ENCODE data around the gene EYS. TPM values are rescaled to one million over a fixed set of nuclear protein-coding genes. Genes with fewer than 3 reads are reported as not detected.
A peak's percentile ranks its signal among the peaks of the same experiment; 100 is the strongest.

The EYS gene
- total and polyA plus RNA-seq, 7 donors = 0.07 to 0.46 TPM; not detected in 5

GRCh38 chr6:63705707-63706106 lies 2001.3 kb downstream of the EYS start:
- H3K36me3 ChIP-seq = peaks cover 4 to 98% (median 18%) of the 10 kb centered on the region in 4 donors
- WGBS, 2 donors = 61 to 72% methylated on average over 2 of the region's 2 CpGs

GRCh38 chr6:63690221-63690620 lies 2016.8 kb downstream of the EYS start:
- Histone ChIP-seq H3K4me1 (no peaks in the 10 kb centered on the region), H3K4me3 (no peak overlapping the region), H3K27ac (no peak overlapping the region), H3K27me3 (no peaks in the 10 kb centered on the region), H3K9me3 (no peaks in the 10 kb centered on the region), H3K36me3 (peaks cover 0 to 27% (median 0%) of the 10 kb centered on the region in 4 donors)
- DNase-seq = no peak
- intact Hi-C loops (cut with DNase I) = no loop called here
- TF ChIP-seq POLR2AphosphoS5 (IDR thresholded peaks at IDR 0.05) (no peak), POLR2A (IDR thresholded peaks at IDR 0.05) (no peak), EP300 (IDR thresholded peaks at IDR 0.05) (no peak)
- TF ChIP-seq, protein P1, sequence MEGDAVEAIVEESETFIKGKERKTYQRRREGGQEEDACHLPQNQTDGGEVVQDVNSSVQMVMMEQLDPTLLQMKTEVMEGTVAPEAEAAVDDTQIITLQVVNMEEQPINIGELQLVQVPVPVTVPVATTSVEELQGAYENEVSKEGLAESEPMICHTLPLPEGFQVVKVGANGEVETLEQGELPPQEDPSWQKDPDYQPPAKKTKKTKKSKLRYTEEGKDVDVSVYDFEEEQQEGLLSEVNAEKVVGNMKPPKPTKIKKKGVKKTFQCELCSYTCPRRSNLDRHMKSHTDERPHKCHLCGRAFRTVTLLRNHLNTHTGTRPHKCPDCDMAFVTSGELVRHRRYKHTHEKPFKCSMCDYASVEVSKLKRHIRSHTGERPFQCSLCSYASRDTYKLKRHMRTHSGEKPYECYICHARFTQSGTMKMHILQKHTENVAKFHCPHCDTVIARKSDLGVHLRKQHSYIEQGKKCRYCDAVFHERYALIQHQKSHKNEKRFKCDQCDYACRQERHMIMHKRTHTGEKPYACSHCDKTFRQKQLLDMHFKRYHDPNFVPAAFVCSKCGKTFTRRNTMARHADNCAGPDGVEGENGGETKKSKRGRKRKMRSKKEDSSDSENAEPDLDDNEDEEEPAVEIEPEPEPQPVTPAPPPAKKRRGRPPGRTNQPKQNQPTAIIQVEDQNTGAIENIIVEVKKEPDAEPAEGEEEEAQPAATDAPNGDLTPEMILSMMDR (IDR thresholded peaks at IDR 0.05) = no peak

More at GRCh38 chr6:63705707-63706106, 2001.3 kb downstream of the EYS start:
- Histone ChIP-seq H3K4me3 (no peak overlapping the region), H3K27me3 (no peaks in the 10 kb centered on the region), H3K4me1 (no peaks in the 10 kb centered on the region), H3K27ac (no peak overlapping the region), H3K9me3 (no peaks in the 10 kb centered on the region)
- DNase-seq = no peak
- TF ChIP-seq POLR2A (IDR thresholded peaks at IDR 0.05) = no peak
- no peak for TF ChIP-seq EP300 (IDR thresholded peaks at IDR 0.05)
- intact Hi-C loops (cut with DNase I) = loop anchor here (10.0 kb wide), 1 partner anchor 71 kb away; the partner anchor contains the start of gene PHF3

DNA sequence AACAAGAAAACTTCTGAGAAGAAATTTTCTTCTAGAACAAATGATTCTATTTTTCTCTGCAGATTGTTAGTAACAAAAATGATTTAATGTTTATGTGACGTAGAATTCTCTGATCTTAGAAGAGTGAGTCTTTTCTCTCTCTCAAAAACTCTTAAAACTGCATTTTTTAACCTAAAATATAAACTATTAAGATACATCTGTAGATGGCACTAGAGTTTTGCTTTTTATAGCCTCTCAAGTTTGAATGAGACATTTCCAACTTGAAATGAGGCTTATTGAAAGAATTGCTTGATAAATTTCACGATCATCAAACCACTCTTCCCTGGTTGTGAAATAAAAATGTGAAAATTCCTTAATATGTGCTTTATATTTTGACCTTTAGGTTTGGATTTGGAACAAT lies 2017.6 kb downstream of the EYS start:
- intact Hi-C loops (cut with DNase I) = no loop called here
- DNase-seq = no peak
- no peak overlapping the region for H3K4me3 ChIP-seq
- H3K9me3 ChIP-seq = no peaks in the 10 kb centered on the region
- H3K4me1 ChIP-seq = no peaks in the 10 kb centered on the region
- 92 to 94% methylated on average over 2 of the region's 2 CpGs for WGBS, 2 donors
- H3K27me3 ChIP-seq = no peaks in the 10 kb centered on the region
- H3K36me3 ChIP-seq = peaks cover 0 to 27% (median 1%) of the 10 kb centered on the region in 4 donors
- no peak for TF ChIP-seq POLR2AphosphoS5 (IDR thresholded peaks at IDR 0.05)
- TF ChIP-seq, protein P1 (IDR thresholded peaks at IDR 0.05) = no peak
- TF ChIP-seq POLR2A (IDR thresholded peaks at IDR 0.05) = no peak
- H3K27ac ChIP-seq = no peak overlapping the region

GRCh38 chr6:63685446-63686379 lies 2021.3 kb downstream of the EYS start:
- Histone ChIP-seq H3K27me3 (no peaks in the 10 kb centered on the region), H3K27ac (no peak overlapping the region), H3K9me3 (no peaks in the 10 kb centered on the region), H3K4me3 (no peak overlapping the region), H3K36me3 (peaks cover 0 to 33% (median 4%) of the 10 kb centered on the region in 4 donors), H3K4me1 (peaks cover 0 to 15% (median 7%) of the 10 kb centered on the region in 4 donors)
- intact Hi-C loops (cut with DNase I) = no loop called here
- DNase-seq = no peak
- WGBS, 2 donors = 61 to 68% methylated on average over 4 of the region's 4 CpGs
- TF ChIP-seq POLR2AphosphoS5 (IDR thresholded peaks at IDR 0.05) (peak in 1 of 4 donors; percentile 9), EP300 (IDR thresholded peaks at IDR 0.05) (no peak)

- Histone ChIP-seq H3K36me3 (peaks cover 0 to 39% (median 4%) of the 10 kb centered on the region in 4 donors), H3K27me3 (no peaks in the 10 kb centered on the region), H3K4me1 (peaks cover 0 to 19% (median 12%) of the 10 kb centered on the region in 4 donors), H3K9me3 (no peaks in the 10 kb centered on the region), H3K27ac (no peak overlapping the region), H3K4me3 (no peak overlapping the region)
- WGBS, 2 donors = 74 to 85% methylated on average over 1 of the region's 1 CpG
- TF ChIP-seq, protein P1 (IDR thresholded peaks at IDR 0.05) = no peak
- TF ChIP-seq EP300 (IDR thresholded peaks at IDR 0.05) (no peak), POLR2A (IDR thresholded peaks at IDR 0.05) (no peak), POLR2AphosphoS5 (IDR thresholded peaks at IDR 0.05) (no peak)
- intact Hi-C loops (cut with DNase I) = no loop called here
- no peak for DNase-seq
Measured at GRCh38 chr6:63683071-63683603, 2023.9 kb downstream of the EYS start.
